ENCODE data around the gene ADGRE2.
"Not testable (repeated sequence)": the region's sequence is repeated elsewhere in the genome, so short reads cannot be mapped to it uniquely, and the experiment has no call there.

Gene ADGRE2

DNA sequence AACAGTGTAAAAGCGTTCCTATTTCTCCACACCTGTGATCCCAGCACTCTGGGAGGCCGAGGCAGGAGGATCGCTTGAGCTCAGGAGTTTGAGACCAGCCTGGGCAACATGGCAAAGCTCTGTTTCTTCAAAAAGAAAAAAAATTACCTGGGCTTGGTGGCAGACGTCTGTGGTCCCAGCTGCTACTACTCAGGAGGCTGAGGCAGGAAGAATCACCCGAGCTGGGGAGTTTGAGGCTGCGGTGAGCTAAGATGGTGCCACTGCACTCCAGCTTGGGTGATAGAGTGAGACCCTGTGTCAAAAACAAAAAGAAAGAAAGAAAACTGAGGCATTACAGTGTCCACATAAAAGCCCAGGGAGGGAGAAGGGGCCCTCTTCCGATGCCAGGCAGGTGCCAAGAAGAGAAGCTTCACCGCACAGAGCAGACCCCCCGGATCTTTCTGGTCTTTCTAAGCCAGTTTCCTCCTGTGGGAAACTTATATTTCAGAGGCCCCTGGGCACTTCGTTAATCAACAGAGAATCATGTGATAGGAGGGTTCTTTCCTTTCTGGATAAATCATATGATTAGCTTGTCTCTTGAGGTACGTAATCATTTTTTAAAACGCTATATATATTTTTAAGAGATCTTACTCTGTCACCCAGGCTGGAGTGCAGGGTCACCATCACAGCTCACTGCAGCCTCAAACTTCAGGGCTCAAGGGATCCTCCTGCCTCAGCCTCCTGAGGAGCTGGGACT lies at the start of gene ADGRE2:
TSS of gene ADGRE2 (minus strand) at position 451 of the 736 bp plus-strand sequence. CDS start 1,804 bp downstream, outside the sequence.
- not testable (repeated sequence) for H3K27ac ChIP-seq

- no peak for TF ChIP-seq CTCF (conservative IDR thresholded peaks at IDR 0.05)
- H3K27ac ChIP-seq: no peak overlapping the region
These were observed 47.6 kb upstream of the ADGRE2 start for GRCh38 chr19:14826006-14826405.

DNA sequence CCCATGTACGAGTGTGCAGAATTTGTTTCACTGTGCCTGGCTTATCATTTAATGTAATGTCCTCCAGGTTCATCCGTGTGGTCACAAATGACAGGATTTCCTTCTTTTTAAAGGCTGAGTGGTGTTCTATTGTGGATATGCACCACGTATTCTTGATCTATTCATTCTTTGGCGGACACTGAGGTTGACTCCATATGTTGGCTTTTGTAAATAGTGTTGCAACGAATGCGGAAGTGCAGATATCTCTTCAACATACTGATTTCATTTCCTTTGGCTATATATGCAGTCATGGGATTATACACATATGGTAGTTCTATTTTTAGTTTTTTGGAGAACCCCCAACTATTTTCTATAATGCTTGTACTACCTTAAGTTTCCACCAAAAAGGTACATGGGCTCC lies 43.6 kb upstream of the ADGRE2 start:
- H3K27ac ChIP-seq: no peak overlapping the region
- no peak for TF ChIP-seq CTCF (conservative IDR thresholded peaks at IDR 0.05)

DNA sequence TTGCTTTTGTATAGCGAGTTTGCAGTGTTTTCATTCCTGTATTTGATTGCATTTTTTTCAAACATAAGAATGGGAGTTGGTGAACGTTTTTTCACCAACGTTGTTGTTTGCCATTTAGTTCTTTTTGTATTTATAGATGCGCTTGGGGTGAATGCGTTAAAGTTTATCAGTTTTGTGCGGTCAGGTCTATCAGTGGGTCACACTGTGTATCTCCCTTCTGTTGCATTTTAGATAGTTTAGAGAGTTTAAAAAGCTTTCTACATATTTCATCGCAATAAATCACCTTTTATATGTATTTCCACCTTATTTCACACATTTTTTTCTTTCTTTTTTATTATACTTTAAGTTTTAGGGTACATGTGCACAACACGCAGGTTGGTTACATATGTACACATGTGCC lies 40.2 kb upstream of the ADGRE2 start:
- no peak overlapping the region for H3K27ac ChIP-seq
- no peak for TF ChIP-seq CTCF (conservative IDR thresholded peaks at IDR 0.05)

GRCh38 chr19:14817052-14817451 lies 38.7 kb upstream of the ADGRE2 start:
- no peak for TF ChIP-seq CTCF (conservative IDR thresholded peaks at IDR 0.05)
- H3K27ac ChIP-seq: no peak overlapping the region

DNA sequence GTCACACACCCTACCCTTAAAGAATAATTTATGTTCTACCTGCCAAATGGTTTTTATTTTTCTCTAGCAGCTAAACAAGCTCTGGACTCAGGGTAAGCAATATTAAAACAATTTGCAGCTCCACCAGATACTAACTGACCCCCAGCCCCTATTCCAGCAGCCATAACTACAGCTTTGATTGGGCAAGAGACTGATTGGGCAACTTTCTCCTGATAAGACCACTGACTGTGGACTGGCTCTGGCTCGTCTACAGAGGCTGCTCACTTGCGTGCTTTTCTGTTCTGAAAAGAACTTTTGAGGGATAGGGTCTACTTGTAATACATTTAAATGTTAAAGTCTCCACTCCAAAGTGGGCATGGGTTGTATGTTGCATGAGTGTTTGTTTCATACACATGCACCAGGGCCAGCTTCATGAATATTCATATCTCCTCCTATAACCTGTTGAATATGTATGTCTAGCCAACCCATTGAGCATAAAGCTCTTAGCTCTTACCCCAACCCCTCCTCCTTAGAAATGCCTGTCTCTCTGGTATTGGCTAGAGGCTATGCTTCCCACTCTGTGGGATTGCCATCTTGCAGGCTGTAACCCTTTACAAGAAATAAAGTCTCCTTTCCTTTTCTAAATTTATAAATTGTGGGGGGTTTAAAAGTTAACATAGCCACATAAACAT lies 36.8 kb upstream of the ADGRE2 start:
- no peak overlapping the region for H3K27ac ChIP-seq
- TF ChIP-seq CTCF (conservative IDR thresholded peaks at IDR 0.05): no peak

DNA sequence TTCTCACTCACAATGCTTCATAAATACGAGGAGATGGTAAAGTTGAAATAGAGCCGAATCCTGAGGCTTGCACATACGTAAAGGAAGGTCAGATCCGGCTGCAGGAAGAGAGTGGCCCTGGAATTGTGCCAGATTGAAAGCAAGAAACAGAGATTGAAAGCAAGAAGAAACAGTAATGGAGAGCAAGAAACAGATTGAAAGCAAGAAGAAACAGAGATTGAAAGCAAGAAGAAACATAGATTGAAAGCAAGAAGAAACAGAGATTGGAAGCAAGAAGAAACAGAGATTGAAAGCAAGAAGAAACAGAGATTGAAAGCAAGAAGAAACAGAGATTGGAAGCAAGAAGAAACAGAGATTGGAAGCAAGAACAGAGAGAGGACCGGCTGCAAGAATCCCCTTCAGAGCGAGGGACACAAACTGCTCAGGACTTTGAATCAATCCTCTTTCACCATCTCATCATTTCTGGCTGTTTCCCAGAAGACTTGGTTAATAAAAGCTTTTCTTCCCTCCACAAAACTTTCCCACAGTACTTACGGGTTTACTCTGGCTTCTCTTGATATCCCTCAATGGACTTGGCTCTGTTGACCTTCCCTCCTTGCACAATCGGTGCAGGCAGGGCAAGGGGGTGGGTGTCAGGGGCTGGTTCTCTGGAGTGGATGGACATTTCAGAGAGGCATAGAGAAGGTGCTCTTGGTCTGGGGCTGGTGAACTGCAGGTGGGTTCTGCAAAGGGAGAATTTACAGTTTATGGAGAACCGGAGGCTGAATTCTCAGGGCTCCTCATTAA lies 31.1 kb upstream of the ADGRE2 start:
- TF ChIP-seq CTCF (conservative IDR thresholded peaks at IDR 0.05): no peak
- no peak overlapping the region for H3K27ac ChIP-seq

All from VCaP (cell line).